ENCODE results near the gene ZNF430.

The ZNF430 gene

GRCh38 chr19:21087871-21088270 lies 67.4 kb downstream of the ZNF430 start:
- DNase-seq (ENCODE audit: low read depth) = no peak
- no peak overlapping the region for H3K4me3 ChIP-seq (ENCODE audit: low read depth, low read length)
- TF ChIP-seq, protein P1, sequence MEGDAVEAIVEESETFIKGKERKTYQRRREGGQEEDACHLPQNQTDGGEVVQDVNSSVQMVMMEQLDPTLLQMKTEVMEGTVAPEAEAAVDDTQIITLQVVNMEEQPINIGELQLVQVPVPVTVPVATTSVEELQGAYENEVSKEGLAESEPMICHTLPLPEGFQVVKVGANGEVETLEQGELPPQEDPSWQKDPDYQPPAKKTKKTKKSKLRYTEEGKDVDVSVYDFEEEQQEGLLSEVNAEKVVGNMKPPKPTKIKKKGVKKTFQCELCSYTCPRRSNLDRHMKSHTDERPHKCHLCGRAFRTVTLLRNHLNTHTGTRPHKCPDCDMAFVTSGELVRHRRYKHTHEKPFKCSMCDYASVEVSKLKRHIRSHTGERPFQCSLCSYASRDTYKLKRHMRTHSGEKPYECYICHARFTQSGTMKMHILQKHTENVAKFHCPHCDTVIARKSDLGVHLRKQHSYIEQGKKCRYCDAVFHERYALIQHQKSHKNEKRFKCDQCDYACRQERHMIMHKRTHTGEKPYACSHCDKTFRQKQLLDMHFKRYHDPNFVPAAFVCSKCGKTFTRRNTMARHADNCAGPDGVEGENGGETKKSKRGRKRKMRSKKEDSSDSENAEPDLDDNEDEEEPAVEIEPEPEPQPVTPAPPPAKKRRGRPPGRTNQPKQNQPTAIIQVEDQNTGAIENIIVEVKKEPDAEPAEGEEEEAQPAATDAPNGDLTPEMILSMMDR (IDR thresholded peaks at IDR 0.05; ENCODE audit: insufficient read depth, low read depth, low read length, missing control alignments) = no peak

GRCh38 chr19:21092109-21092508 lies 71.7 kb downstream of the ZNF430 start:
- no peak for DNase-seq (ENCODE audit: low read depth)
- TF ChIP-seq, protein P1 (IDR thresholded peaks at IDR 0.05; ENCODE audit: insufficient read depth, low read depth, low read length, missing control alignments) = no peak
- H3K4me3 ChIP-seq (ENCODE audit: low read depth, low read length) = no peak overlapping the region

GRCh38 chr19:21094347-21095025 lies 74.0 kb downstream of the ZNF430 start:
- TF ChIP-seq, protein P1 (IDR thresholded peaks at IDR 0.05; ENCODE audit: insufficient read depth, low read depth, low read length, missing control alignments) = no peak

GRCh38 chr19:21098291-21098690 lies 77.8 kb downstream of the ZNF430 start:
- TF ChIP-seq, protein P1 (IDR thresholded peaks at IDR 0.05; ENCODE audit: insufficient read depth, low read depth, low read length, missing control alignments) = no peak
- DNase-seq (ENCODE audit: low read depth) = no peak
- H3K4me3 ChIP-seq (ENCODE audit: low read depth, low read length) = no peak overlapping the region

More at GRCh38 chr19:21094347-21095025, 74.0 kb downstream of the ZNF430 start:
- no peak overlapping the region for H3K4me3 ChIP-seq (ENCODE audit: low read depth, low read length)
- DNase-seq (ENCODE audit: low read depth) = no peak

- DNase-seq (ENCODE audit: low read depth) = no peak
- TF ChIP-seq, protein P1 (IDR thresholded peaks at IDR 0.05; ENCODE audit: insufficient read depth, low read depth, low read length, missing control alignments) = no peak
- no peak overlapping the region for H3K4me3 ChIP-seq (ENCODE audit: low read depth, low read length)
These were observed 81.2 kb downstream of the ZNF430 start for GRCh38 chr19:21101521-21102242.

DNA sequence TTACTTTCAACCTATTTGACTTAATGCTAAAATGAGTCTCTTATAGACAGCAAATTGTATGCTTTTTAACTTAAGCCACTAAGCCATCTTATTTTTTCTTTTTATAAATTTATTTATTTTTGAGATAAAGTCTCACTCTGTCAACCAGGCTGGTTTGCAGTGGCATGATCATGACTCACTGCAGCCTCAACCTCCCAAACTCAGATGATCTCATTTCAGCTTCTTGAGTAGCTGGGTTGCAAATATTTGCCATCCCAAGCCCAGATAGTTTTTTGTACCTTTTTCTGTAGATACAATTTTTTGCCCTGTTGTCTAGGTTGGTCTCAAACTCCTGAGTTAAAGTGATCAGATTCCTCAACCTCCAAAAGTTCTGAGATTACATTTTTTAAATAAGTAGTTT lies 88.7 kb downstream of the ZNF430 start:
- no peak overlapping the region for H3K4me3 ChIP-seq (ENCODE audit: low read depth, low read length)
- no peak for DNase-seq (ENCODE audit: low read depth)
- TF ChIP-seq, protein P1 (IDR thresholded peaks at IDR 0.05; ENCODE audit: insufficient read depth, low read depth, low read length, missing control alignments) = no peak
